ENCODE measurements around the gene EOGT.

EOGT gene

DNA sequence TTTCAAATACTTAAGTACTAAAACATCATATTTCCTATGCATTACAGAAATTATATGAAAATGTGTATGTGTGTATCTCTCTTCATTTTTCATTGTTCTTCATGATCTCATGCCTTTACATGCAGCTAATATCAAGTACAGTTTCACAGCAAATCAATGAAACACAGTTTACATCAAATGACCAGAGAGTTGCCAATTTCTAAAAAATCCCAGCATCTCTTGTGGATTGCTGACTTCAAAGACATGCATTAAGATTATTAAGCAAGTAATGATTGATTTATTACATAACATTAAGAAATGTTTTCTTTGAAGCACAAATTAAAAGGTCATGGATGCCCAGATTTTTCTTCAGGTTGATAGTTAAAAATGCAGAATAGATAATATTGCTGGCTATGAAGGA is 50.1 kb downstream of the EOGT start:
- Histone ChIP-seq H3K9ac (ENCODE audit: low read depth, low read length, poor library complexity) (no peak overlapping the region), H2BK15ac (ENCODE audit: low read length) (no peak overlapping the region), H2BK120ac (ENCODE audit: low read depth, low read length) (no peak overlapping the region), H3K4ac (ENCODE audit: low read length) (no peak overlapping the region), H3K9me3 (replicated peaks in 1 of 2; ENCODE audit: control insufficient read depth in 2 of 2, insufficient read depth in 1 of 2, low read depth in 1 of 2, low read length in 2 of 2) (no peaks in the 10 kb centered on the region), H3K4me3 (ENCODE audit: low read length in 2 of 2) (no peak overlapping the region), H3K27ac (replicated peaks; ENCODE audit: low read length) (no peak overlapping the region), H2BK5ac (ENCODE audit: low read length) (no peak overlapping the region), H4K8ac (ENCODE audit: low read depth, low read length) (no peak overlapping the region), H3K4me1 (ENCODE audit: control insufficient read depth in 2 of 2, insufficient read depth in 1 of 2, low read depth in 1 of 2, low read length in 2 of 2) (peaks cover 0 to 4% of the 10 kb centered on the region in 2 donors), H3K36me3 (replicated peaks in 1 of 2; ENCODE audit: control insufficient read depth in 2 of 2, insufficient read depth in 2 of 2, low read length in 2 of 2) (no peaks in the 10 kb centered on the region), H4K91ac (ENCODE audit: low read depth, low read length, poor library complexity) (no peak overlapping the region), H3K79me1 (ENCODE audit: low read depth, low read length) (no peaks in the 10 kb centered on the region), H2AK5ac (ENCODE audit: low read depth, low read length) (no peak overlapping the region), H3K27me3 (ENCODE audit: control insufficient read depth in 3 of 3, insufficient read depth in 3 of 3, low read depth in 1 of 3, low read length in 3 of 3) (no peaks in the 10 kb centered on the region), H2AFZ (ENCODE audit: low read length) (no peak overlapping the region), H3K14ac (ENCODE audit: low read length) (no peak overlapping the region), H3K23ac (ENCODE audit: low read depth, low read length, poor library complexity) (no peak overlapping the region), H3K4me2 (ENCODE audit: insufficient read depth, low read length, poor library complexity, severe bottlenecking) (no peak overlapping the region), H3K18ac (ENCODE audit: low read length) (no peak overlapping the region), H2BK12ac (ENCODE audit: low read length) (no peak overlapping the region)
- no peak for DNase-seq (ENCODE audit: low spot score)

DNA sequence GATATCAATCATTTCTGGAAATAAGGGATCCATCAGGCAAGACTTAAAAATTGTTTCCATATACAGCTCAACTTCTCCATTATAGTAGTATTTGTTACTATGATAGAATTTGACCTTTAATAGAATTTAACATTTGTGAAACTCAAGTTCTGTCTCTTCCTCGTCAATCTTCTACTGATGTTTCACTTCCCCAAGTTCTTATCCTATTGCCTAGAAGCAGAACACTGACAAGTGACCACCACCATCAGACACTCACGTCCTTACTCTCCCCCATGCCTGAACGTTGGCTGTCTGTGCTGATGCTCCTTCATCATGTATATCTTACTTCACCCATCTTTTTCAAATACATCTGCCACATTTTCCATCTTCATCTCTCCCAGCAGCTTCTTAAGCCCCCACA is 54.6 kb downstream of the EOGT start:
- H2BK12ac ChIP-seq (ENCODE audit: low read length), result no peak overlapping the region
- no peak overlapping the region for H3K18ac ChIP-seq (ENCODE audit: low read length)
- no peak overlapping the region for H3K23ac ChIP-seq (ENCODE audit: low read depth, low read length, poor library complexity)
- H2AFZ ChIP-seq (ENCODE audit: low read length), result no peak overlapping the region
- no peak overlapping the region for H2BK15ac ChIP-seq (ENCODE audit: low read length)
- no peak overlapping the region for H3K9ac ChIP-seq (ENCODE audit: low read depth, low read length, poor library complexity)
- no peak overlapping the region for H4K8ac ChIP-seq (ENCODE audit: low read depth, low read length)
- no CpG with 5 or more reads among the region's 3 CpGs for WGBS, 2 donors (ENCODE audit: extremely low coverage in 2 of 2, insufficient read length in 2 of 2, insufficient replicate concordance in 1 of 2)
- no peaks in the 10 kb centered on the region for H3K9me3 ChIP-seq (replicated peaks in 1 of 2; ENCODE audit: control insufficient read depth in 2 of 2, insufficient read depth in 1 of 2, low read depth in 1 of 2, low read length in 2 of 2)
- H2AK5ac ChIP-seq (ENCODE audit: low read depth, low read length), result no peak overlapping the region
- H2BK120ac ChIP-seq (ENCODE audit: low read depth, low read length), result no peak overlapping the region
- no peak for DNase-seq (ENCODE audit: low spot score)
- H2BK5ac ChIP-seq (ENCODE audit: low read length), result no peak overlapping the region
- H3K4me1 ChIP-seq (ENCODE audit: control insufficient read depth in 2 of 2, insufficient read depth in 1 of 2, low read depth in 1 of 2, low read length in 2 of 2), result peaks cover 0 to 5% of the 10 kb centered on the region in 2 donors
- H3K27ac ChIP-seq (replicated peaks; ENCODE audit: low read length), result no peak overlapping the region
- H3K14ac ChIP-seq (ENCODE audit: low read length), result no peak overlapping the region
- no peak overlapping the region for H4K91ac ChIP-seq (ENCODE audit: low read depth, low read length, poor library complexity)
- no peaks in the 10 kb centered on the region for H3K27me3 ChIP-seq (ENCODE audit: control insufficient read depth in 3 of 3, insufficient read depth in 3 of 3, low read depth in 1 of 3, low read length in 3 of 3)
- H3K4me2 ChIP-seq (ENCODE audit: insufficient read depth, low read length, poor library complexity, severe bottlenecking), result no peak overlapping the region
- no peaks in the 10 kb centered on the region for H3K79me1 ChIP-seq (ENCODE audit: low read depth, low read length)
- no peak overlapping the region for H3K4me3 ChIP-seq (ENCODE audit: low read length in 2 of 2)
- no peaks in the 10 kb centered on the region for H3K36me3 ChIP-seq (replicated peaks in 1 of 2; ENCODE audit: control insufficient read depth in 2 of 2, insufficient read depth in 2 of 2, low read length in 2 of 2)
- H3K4ac ChIP-seq (ENCODE audit: low read length), result no peak overlapping the region

- no peak for DNase-seq (ENCODE audit: low spot score)
- H3K18ac ChIP-seq (ENCODE audit: low read length), result no peak overlapping the region
- H2AK5ac ChIP-seq (ENCODE audit: low read depth, low read length), result no peak overlapping the region
- H3K4me1 ChIP-seq (ENCODE audit: control insufficient read depth in 2 of 2, insufficient read depth in 1 of 2, low read depth in 1 of 2, low read length in 2 of 2), result peaks cover 0 to 5% of the 10 kb centered on the region in 2 donors
- no peak overlapping the region for H2BK15ac ChIP-seq (ENCODE audit: low read length)
- H3K14ac ChIP-seq (ENCODE audit: low read length), result no peak overlapping the region
- H2AFZ ChIP-seq (ENCODE audit: low read length), result no peak overlapping the region
- no peak overlapping the region for H3K23ac ChIP-seq (ENCODE audit: low read depth, low read length, poor library complexity)
- no peak overlapping the region for H3K4me3 ChIP-seq (ENCODE audit: low read length in 2 of 2)
- H3K4ac ChIP-seq (ENCODE audit: low read length), result no peak overlapping the region
- no peak overlapping the region for H2BK120ac ChIP-seq (ENCODE audit: low read depth, low read length)
- H3K27ac ChIP-seq (replicated peaks; ENCODE audit: low read length), result no peak overlapping the region
- H3K27me3 ChIP-seq (ENCODE audit: control insufficient read depth in 3 of 3, insufficient read depth in 3 of 3, low read depth in 1 of 3, low read length in 3 of 3), result no peaks in the 10 kb centered on the region
- H3K9ac ChIP-seq (ENCODE audit: low read depth, low read length, poor library complexity), result no peak overlapping the region
- no peaks in the 10 kb centered on the region for H3K79me1 ChIP-seq (ENCODE audit: low read depth, low read length)
- no peak overlapping the region for H4K91ac ChIP-seq (ENCODE audit: low read depth, low read length, poor library complexity)
- no peaks in the 10 kb centered on the region for H3K36me3 ChIP-seq (replicated peaks in 1 of 2; ENCODE audit: control insufficient read depth in 2 of 2, insufficient read depth in 2 of 2, low read length in 2 of 2)
- H3K4me2 ChIP-seq (ENCODE audit: insufficient read depth, low read length, poor library complexity, severe bottlenecking), result no peak overlapping the region
- WGBS, 2 donors (ENCODE audit: extremely low coverage in 2 of 2, insufficient read length in 2 of 2, insufficient replicate concordance in 1 of 2), result no CpG with 5 or more reads among the region's 3 CpGs
- H3K9me3 ChIP-seq (replicated peaks in 1 of 2; ENCODE audit: control insufficient read depth in 2 of 2, insufficient read depth in 1 of 2, low read depth in 1 of 2, low read length in 2 of 2), result no peaks in the 10 kb centered on the region
- H2BK12ac ChIP-seq (ENCODE audit: low read length), result no peak overlapping the region
- H2BK5ac ChIP-seq (ENCODE audit: low read length), result no peak overlapping the region
- H4K8ac ChIP-seq (ENCODE audit: low read depth, low read length), result no peak overlapping the region
Observed at GRCh38 chr3:68957895-68958294, 55.6 kb downstream of the EOGT start.

GRCh38 chr3:68953816-68954444 is 59.6 kb downstream of the EOGT start:
- H3K4me2 ChIP-seq (ENCODE audit: insufficient read depth, low read length, poor library complexity, severe bottlenecking), result no peak overlapping the region
- no peak overlapping the region for H4K91ac ChIP-seq (ENCODE audit: low read depth, low read length, poor library complexity)
- H2AK5ac ChIP-seq (ENCODE audit: low read depth, low read length), result no peak overlapping the region
- no peaks in the 10 kb centered on the region for H3K27me3 ChIP-seq (ENCODE audit: control insufficient read depth in 3 of 3, insufficient read depth in 3 of 3, low read depth in 1 of 3, low read length in 3 of 3)
- no peak overlapping the region for H3K4me3 ChIP-seq (ENCODE audit: low read length in 2 of 2)
- H2BK5ac ChIP-seq (ENCODE audit: low read length), result no peak overlapping the region
- peaks cover 0 to 2% of the 10 kb centered on the region in 2 donors for H3K4me1 ChIP-seq (ENCODE audit: control insufficient read depth in 2 of 2, insufficient read depth in 1 of 2, low read depth in 1 of 2, low read length in 2 of 2)
- no peak overlapping the region for H3K23ac ChIP-seq (ENCODE audit: low read depth, low read length, poor library complexity)
- H2BK15ac ChIP-seq (ENCODE audit: low read length), result no peak overlapping the region
- H3K18ac ChIP-seq (ENCODE audit: low read length), result no peak overlapping the region
- no peak overlapping the region for H3K27ac ChIP-seq (replicated peaks; ENCODE audit: low read length)
- H3K4ac ChIP-seq (ENCODE audit: low read length), result no peak overlapping the region
- no CpG with 5 or more reads among the region's 6 CpGs for WGBS, 2 donors (ENCODE audit: extremely low coverage in 2 of 2, insufficient read length in 2 of 2, insufficient replicate concordance in 1 of 2)
- H2AFZ ChIP-seq (ENCODE audit: low read length), result peak overlapping the region; percentile 39
- no peak overlapping the region for H2BK12ac ChIP-seq (ENCODE audit: low read length)
- no peaks in the 10 kb centered on the region for H3K9me3 ChIP-seq (replicated peaks in 1 of 2; ENCODE audit: control insufficient read depth in 2 of 2, insufficient read depth in 1 of 2, low read depth in 1 of 2, low read length in 2 of 2)
- H4K8ac ChIP-seq (ENCODE audit: low read depth, low read length), result no peak overlapping the region
- no peak overlapping the region for H2BK120ac ChIP-seq (ENCODE audit: low read depth, low read length)
- DNase-seq (ENCODE audit: low spot score), result no peak
- no peaks in the 10 kb centered on the region for H3K79me1 ChIP-seq (ENCODE audit: low read depth, low read length)
- H3K14ac ChIP-seq (ENCODE audit: low read length), result no peak overlapping the region
- H3K36me3 ChIP-seq (replicated peaks in 1 of 2; ENCODE audit: control insufficient read depth in 2 of 2, insufficient read depth in 2 of 2, low read length in 2 of 2), result no peaks in the 10 kb centered on the region
- no peak overlapping the region for H3K9ac ChIP-seq (ENCODE audit: low read depth, low read length, poor library complexity)
